Measurements from ENCODE around the gene PPP1R7. TPM values are rescaled to one million over a fixed set of nuclear protein-coding genes. Genes with fewer than 3 reads are reported as not detected.

Gene PPP1R7
- total RNA-seq, 1 experiment from 2014 or later, result 49.1 TPM

DNA sequence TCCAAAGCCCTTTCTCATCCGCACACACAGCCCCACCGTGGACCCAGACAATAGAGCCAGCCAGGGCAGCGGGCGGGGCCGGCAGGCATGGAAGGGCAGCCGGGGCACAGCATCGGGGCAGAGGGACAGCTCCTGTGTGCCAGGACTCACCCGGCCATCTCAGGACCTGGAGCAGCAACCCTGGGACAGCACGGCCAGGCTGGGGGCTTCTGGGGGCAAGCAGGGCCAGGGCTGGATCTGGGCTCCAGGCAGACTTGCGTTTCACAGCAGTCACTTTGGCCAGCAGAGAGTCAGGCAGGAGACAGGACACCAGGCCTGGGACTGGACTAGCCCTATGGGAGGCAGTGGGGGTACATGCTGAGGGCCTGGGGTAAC is 53.7 kb downstream of the PPP1R7 start:
- CTCF ChIA-PET, result no interaction called here
- Mint-ChIP-seq H3K36me3 (no peaks in the 10 kb centered on the region), H3K4me3 (no peak overlapping the region), H3K9me3 (no peaks in the 10 kb centered on the region), H3K27me3 (ENCODE audit: low read depth) (no peaks in the 10 kb centered on the region), H3K27ac (no peak overlapping the region), H3K4me1 (0 out of 2 replicates have a peak, but pooled peaks cover 3% of the 10 kb centered on the region)
- POLR2A ChIA-PET, result no interaction called here
- no peak for TF ChIP-seq GRHL2 (CRISPR knock-in tag; IDR thresholded peaks at IDR 0.05; ENCODE audit: insufficient replicate concordance, severe bottlenecking)
- no peak for TF ChIP-seq EMX1 (CRISPR knock-in tag; IDR thresholded peaks at IDR 0.05)
- DNase-seq (ENCODE audit: low spot score), result no peak
- no peak for ATAC-seq

DNA sequence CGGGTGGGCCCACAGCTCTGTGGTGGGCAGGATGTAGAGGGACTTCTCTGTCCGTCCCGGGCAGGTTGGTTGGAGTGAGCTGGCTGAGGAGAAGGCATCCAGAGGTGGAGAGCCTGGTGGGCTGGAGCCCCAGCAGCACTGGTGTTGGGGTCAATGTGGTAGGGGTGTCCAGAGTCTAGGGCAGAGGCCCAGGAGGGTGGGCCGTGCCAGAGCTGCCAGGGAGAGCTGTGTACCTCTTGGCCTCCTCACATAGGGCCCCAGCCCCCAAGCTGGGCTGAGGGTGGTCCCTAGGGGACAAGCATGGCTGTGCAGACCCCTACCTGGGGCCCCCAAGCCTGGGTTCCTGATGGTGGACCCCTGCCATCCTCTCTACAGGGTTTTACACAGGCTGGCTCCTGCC is 54.2 kb downstream of the PPP1R7 start:
- POLR2A ChIA-PET, result no interaction called here
- no peaks in the 10 kb centered on the region for H3K27me3 Mint-ChIP-seq (ENCODE audit: low read depth)
- no peaks in the 10 kb centered on the region for H3K36me3 Mint-ChIP-seq
- no peak for ATAC-seq
- CTCF ChIA-PET, result no interaction called here
- H3K27ac Mint-ChIP-seq, result no peak overlapping the region
- 0 out of 2 replicates have a peak, but pooled peaks cover 3% of the 10 kb centered on the region for H3K4me1 Mint-ChIP-seq
- TF ChIP-seq, protein P1, sequence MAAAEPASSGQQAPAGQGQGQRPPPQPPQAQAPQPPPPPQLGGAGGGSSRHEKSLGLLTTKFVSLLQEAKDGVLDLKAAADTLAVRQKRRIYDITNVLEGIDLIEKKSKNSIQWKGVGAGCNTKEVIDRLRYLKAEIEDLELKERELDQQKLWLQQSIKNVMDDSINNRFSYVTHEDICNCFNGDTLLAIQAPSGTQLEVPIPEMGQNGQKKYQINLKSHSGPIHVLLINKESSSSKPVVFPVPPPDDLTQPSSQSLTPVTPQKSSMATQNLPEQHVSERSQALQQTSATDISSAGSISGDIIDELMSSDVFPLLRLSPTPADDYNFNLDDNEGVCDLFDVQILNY (CRISPR knock-in tag; IDR thresholded peaks at IDR 0.05), result no peak
- TF ChIP-seq, protein P2, sequence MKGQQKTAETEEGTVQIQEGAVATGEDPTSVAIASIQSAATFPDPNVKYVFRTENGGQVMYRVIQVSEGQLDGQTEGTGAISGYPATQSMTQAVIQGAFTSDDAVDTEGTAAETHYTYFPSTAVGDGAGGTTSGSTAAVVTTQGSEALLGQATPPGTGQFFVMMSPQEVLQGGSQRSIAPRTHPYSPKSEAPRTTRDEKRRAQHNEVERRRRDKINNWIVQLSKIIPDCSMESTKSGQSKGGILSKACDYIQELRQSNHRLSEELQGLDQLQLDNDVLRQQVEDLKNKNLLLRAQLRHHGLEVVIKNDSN (CRISPR knock-in tag; IDR thresholded peaks at IDR 0.05), result no peak
- TF ChIP-seq, protein P3, sequence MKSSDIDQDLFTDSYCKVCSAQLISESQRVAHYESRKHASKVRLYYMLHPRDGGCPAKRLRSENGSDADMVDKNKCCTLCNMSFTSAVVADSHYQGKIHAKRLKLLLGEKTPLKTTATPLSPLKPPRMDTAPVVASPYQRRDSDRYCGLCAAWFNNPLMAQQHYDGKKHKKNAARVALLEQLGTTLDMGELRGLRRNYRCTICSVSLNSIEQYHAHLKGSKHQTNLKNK (CRISPR knock-in tag; IDR thresholded peaks at IDR 0.05), result no peak
- TF ChIP-seq SP1 (CRISPR knock-in tag; conservative IDR thresholded peaks at IDR 0.05) (no peak), NFYB (CRISPR knock-in tag; conservative IDR thresholded peaks at IDR 0.05; ENCODE audit: low read depth) (no peak), TEAD4 (CRISPR knock-in tag; IDR thresholded peaks at IDR 0.05) (no peak), TP53 (CRISPR knock-in tag; IDR thresholded peaks at IDR 0.05) (no peak), EMX1 (CRISPR knock-in tag; IDR thresholded peaks at IDR 0.05) (no peak), FOXK1 (CRISPR knock-in tag; IDR thresholded peaks at IDR 0.05) (no peak), ZNF232 (CRISPR knock-in tag; IDR thresholded peaks at IDR 0.05) (no peak)
- TF ChIP-seq, protein P4, sequence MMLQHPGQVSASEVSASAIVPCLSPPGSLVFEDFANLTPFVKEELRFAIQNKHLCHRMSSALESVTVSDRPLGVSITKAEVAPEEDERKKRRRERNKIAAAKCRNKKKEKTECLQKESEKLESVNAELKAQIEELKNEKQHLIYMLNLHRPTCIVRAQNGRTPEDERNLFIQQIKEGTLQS (CRISPR knock-in tag; conservative IDR thresholded peaks at IDR 0.05), result no peak
- TF ChIP-seq, protein P5, sequence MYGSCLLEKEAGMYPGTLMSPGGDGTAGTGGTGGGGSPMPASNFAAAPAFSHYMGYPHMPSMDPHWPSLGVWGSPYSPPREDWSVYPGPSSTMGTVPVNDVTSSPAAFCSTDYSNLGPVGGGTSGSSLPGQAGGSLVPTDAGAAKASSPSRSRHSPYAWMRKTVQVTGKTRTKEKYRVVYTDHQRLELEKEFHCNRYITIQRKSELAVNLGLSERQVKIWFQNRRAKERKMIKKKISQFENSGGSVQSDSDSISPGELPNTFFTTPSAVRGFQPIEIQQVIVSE (CRISPR knock-in tag; IDR thresholded peaks at IDR 0.05; ENCODE audit: borderline replicate concordance), result no peak
- H3K9me3 Mint-ChIP-seq, result no peaks in the 10 kb centered on the region
- DNase-seq (ENCODE audit: low spot score), result no peak
- no peak overlapping the region for H3K4me3 Mint-ChIP-seq

DNA sequence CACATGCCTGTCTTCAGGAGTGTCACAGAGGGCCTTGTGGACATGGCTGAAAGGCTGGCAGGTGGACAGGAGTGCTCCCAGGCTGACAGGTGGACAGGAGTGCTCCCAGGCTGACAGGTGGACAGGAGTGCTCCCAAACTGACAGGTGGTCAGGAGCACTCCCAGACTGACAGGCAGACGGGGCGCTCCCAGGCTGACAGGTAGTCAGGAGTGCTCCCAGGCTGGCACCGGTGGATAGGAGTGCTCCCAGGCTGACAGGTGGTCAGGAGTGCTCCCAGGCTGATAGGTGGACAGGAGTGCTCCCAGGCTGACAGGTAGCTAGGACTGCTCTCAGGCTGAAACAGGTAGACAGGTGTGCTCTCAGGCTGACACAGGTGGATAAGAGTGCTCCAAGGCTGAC is 54.8 kb downstream of the PPP1R7 start:
- no peak for ATAC-seq
- Mint-ChIP-seq H3K4me3 (no peak overlapping the region), H3K9me3 (no peaks in the 10 kb centered on the region), H3K4me1 (0 out of 2 replicates have a peak, but pooled peaks cover under 1% of the 10 kb centered on the region), H3K27me3 (ENCODE audit: low read depth) (no peaks in the 10 kb centered on the region), H3K36me3 (no peaks in the 10 kb centered on the region), H3K27ac (no peak overlapping the region)
- no peak for DNase-seq (ENCODE audit: low spot score)
- TF ChIP-seq CREM (CRISPR knock-in tag; IDR thresholded peaks at IDR 0.05) (no peak), TEAD1 (CRISPR knock-in tag; IDR thresholded peaks at IDR 0.05) (no peak), ZNF263 (CRISPR knock-in tag; IDR thresholded peaks at IDR 0.05; ENCODE audit: low read depth) (peak; percentile 56; the same call in 1 of the 2 replicates)
- CTCF ChIA-PET, result no interaction called here
- POLR2A ChIA-PET, result no interaction called here

DNA sequence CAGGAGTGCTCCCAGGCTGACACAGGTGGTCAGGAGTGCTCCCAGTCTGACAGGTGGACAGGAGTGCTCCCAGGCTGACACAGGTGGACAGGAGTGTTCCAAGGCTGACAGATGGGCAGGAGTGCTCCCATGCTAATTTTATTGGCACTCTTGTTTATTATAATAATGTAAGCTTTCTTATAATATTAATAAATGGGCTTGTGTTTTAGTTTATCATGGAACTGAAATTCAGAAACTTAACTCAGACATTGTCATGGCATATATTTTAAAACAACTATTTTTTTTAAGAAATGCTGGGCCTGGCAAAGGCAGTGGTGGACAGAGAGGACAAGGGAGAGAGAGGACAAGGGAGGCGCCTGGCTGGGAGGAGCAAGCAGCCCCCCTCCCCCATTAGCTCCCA is 56.9 kb downstream of the PPP1R7 start:
- H3K27me3 Mint-ChIP-seq (ENCODE audit: low read depth), result no peaks in the 10 kb centered on the region
- CTCF ChIA-PET, result interaction anchor here (0.6 to 1.1 kb wide), 5 partner anchors 9 to 355 kb away, joined by 3 to 6 read pairs (median 3); no protein-coding TSS in a partner anchor
- TF ChIP-seq, protein P6, sequence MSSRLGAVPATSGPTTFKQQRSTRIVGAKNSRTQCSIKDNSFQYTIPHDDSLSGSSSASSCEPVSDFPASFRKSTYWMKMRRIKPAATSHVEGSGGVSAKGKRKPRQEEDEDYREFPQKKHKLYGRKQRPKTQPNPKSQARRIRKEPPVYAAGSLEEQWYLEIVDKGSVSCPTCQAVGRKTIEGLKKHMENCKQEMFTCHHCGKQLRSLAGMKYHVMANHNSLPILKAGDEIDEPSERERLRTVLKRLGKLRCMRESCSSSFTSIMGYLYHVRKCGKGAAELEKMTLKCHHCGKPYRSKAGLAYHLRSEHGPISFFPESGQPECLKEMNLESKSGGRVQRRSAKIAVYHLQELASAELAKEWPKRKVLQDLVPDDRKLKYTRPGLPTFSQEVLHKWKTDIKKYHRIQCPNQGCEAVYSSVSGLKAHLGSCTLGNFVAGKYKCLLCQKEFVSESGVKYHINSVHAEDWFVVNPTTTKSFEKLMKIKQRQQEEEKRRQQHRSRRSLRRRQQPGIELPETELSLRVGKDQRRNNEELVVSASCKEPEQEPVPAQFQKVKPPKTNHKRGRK (CRISPR knock-in tag; IDR thresholded peaks at IDR 0.05; ENCODE audit: borderline replicate concordance), result no peak
- TF ChIP-seq, protein P7, sequence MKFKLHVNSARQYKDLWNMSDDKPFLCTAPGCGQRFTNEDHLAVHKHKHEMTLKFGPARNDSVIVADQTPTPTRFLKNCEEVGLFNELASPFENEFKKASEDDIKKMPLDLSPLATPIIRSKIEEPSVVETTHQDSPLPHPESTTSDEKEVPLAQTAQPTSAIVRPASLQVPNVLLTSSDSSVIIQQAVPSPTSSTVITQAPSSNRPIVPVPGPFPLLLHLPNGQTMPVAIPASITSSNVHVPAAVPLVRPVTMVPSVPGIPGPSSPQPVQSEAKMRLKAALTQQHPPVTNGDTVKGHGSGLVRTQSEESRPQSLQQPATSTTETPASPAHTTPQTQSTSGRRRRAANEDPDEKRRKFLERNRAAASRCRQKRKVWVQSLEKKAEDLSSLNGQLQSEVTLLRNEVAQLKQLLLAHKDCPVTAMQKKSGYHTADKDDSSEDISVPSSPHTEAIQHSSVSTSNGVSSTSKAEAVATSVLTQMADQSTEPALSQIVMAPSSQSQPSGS (CRISPR knock-in tag; IDR thresholded peaks at IDR 0.05; ENCODE audit: borderline replicate concordance, low read depth), result no peak
- TF ChIP-seq SMAD3 (CRISPR knock-in tag; IDR thresholded peaks at IDR 0.05; ENCODE audit: borderline replicate concordance), result no peak
- TF ChIP-seq ATF1 (CRISPR knock-in tag; IDR thresholded peaks at IDR 0.05), result no peak
- TF ChIP-seq CREB1 (CRISPR knock-in tag; IDR thresholded peaks at IDR 0.05), result no peak
- TF ChIP-seq, protein P4 (CRISPR knock-in tag; conservative IDR thresholded peaks at IDR 0.05), result no peak
- TF ChIP-seq ZNF121 (CRISPR knock-in tag; IDR thresholded peaks at IDR 0.05), result no peak

More for the DNA sequence above, 56.9 kb downstream of the PPP1R7 start:
- peaks cover 4% of the 10 kb centered on the region for H3K4me1 Mint-ChIP-seq
- no peak overlapping the region for H3K4me3 Mint-ChIP-seq
- H3K27ac Mint-ChIP-seq, result no peak overlapping the region
- DNase-seq (ENCODE audit: low spot score) (no peak), ATAC-seq (no peak)
- H3K36me3 Mint-ChIP-seq, result no peaks in the 10 kb centered on the region
- POLR2A ChIA-PET, result no interaction called here
- H3K9me3 Mint-ChIP-seq, result no peaks in the 10 kb centered on the region

Data from WTC11 (cell line).